ENCODE results near the gene ZNF565. TPM values are rescaled to one million over a fixed set of nuclear protein-coding genes. Genes with fewer than 3 reads are reported as not detected.

Gene ZNF565
- total and polyA plus RNA-seq, 12 donors: 2.0 to 7.5 (median 4.0) TPM

DNA sequence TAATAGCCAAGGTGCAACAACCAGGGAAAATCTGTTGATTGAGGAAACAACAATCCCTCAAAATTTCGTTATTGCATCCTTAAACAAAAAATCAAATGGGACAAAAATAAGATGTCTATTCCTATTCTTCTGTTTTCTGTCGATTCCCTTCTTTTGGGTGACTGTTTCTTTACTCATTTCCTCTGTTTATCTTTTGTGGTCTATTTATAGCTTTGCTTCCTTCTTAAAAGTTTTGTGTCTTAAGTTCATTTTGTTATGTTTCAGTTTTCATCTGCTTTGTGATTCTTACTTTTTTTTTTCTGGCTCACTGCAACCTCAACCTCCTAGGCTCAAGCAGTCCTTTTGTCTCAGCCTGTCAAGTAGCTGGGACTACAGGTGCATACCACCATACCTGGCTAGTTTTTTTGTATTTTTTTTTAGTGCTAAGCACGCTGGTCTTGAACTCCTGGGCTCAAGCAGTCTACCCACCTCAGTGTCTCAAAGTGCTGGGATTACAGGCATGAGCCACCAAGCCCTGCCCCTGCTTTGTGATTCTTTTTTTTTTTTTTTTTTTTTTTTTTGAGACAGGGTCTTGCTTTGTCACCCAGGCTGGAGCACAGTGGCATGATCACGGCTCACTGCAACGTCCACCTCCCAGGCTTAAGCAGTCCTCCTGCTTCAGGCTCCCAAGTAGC lies 10.9 kb upstream of the ZNF565 start:
- Histone ChIP-seq H3K27ac (no peak overlapping the region), H3K27me3 (no peaks in the 10 kb centered on the region), H3K36me3 (replicated peaks in 1 of 2) (peaks cover 4 to 56% of the 10 kb centered on the region in 2 donors), H3K4me1 (replicated peaks in 1 of 2) (peaks cover 11 to 25% of the 10 kb centered on the region in 2 donors), H3K4me3 (no peak overlapping the region), H3K9me3 (replicated peaks in 1 of 3) (no peaks in the 10 kb centered on the region)
- TF ChIP-seq POLR2A (IDR thresholded peaks at IDR 0.05): no peak
- TF ChIP-seq, protein P1, sequence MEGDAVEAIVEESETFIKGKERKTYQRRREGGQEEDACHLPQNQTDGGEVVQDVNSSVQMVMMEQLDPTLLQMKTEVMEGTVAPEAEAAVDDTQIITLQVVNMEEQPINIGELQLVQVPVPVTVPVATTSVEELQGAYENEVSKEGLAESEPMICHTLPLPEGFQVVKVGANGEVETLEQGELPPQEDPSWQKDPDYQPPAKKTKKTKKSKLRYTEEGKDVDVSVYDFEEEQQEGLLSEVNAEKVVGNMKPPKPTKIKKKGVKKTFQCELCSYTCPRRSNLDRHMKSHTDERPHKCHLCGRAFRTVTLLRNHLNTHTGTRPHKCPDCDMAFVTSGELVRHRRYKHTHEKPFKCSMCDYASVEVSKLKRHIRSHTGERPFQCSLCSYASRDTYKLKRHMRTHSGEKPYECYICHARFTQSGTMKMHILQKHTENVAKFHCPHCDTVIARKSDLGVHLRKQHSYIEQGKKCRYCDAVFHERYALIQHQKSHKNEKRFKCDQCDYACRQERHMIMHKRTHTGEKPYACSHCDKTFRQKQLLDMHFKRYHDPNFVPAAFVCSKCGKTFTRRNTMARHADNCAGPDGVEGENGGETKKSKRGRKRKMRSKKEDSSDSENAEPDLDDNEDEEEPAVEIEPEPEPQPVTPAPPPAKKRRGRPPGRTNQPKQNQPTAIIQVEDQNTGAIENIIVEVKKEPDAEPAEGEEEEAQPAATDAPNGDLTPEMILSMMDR (IDR thresholded peaks at IDR 0.05): no peak
- DNase-seq: no peak
- intact Hi-C loops (cut with DNase I): no loop called here
- 43 to 50% (median 48%) methylated on average over 5 of the region's 5 CpGs for WGBS, 4 donors

DNA sequence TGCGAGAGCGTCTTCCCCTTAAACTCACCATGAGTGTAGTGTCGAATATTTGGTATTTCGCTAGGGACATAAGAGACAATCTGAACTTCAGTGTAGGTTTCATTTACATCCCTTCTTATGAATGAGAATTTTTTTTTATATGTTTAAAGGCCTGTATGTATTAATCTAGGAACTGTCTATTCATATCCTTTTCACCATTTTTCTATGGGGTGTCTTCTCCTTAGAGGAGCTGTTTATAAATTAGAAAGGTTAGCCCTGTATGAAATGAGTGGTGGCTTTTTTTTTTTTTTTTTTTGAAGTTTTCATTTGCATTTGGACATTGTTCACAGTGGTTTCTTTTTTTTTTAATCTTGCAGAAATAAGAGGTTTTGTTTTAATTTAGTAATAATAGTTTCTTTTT lies 8.0 kb upstream of the ZNF565 start:
- TF ChIP-seq, protein P1 (IDR thresholded peaks at IDR 0.05): no peak
- TF ChIP-seq POLR2A (IDR thresholded peaks at IDR 0.05): no peak
- 94 to 99% (median 96%) methylated on average over 4 of the region's 4 CpGs for WGBS, 4 donors
- H3K9me3 ChIP-seq (replicated peaks in 1 of 3): no peaks in the 10 kb centered on the region
- H3K4me3 ChIP-seq: no peak overlapping the region
- H3K27ac ChIP-seq: no peak overlapping the region
- intact Hi-C loops (cut with DNase I): no loop called here
- H3K36me3 ChIP-seq (replicated peaks in 1 of 2): peaks cover 4 to 28% of the 10 kb centered on the region in 2 donors
- peaks cover 11 to 28% of the 10 kb centered on the region in 2 donors for H3K4me1 ChIP-seq (replicated peaks in 1 of 2)
- no peaks in the 10 kb centered on the region for H3K27me3 ChIP-seq
- DNase-seq: peak in 1 of 7 donors; percentile 31

DNA sequence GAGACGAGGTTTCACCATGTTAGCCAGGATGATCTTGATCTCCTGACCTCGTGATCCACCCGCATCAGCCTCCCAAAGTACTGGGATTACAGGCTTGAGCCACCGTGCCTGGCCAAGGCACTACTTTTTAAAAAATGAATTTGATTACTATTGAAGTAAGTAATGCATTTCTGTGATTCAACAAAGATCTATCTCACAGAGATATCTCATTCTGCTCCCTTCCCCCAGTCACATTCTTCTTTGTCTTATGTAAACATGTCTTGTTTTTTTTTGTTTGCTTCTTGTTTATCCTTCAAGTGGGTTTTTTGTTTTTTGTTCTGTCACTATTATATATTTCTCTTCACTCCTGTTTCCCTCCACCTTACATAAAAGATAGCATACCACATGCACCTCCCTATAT lies 7.0 kb upstream of the ZNF565 start:
- Histone ChIP-seq H3K9me3 (replicated peaks in 1 of 3) (no peaks in the 10 kb centered on the region), H3K36me3 (replicated peaks in 1 of 2) (peaks cover 4 to 27% of the 10 kb centered on the region in 2 donors), H3K4me3 (no peak overlapping the region), H3K4me1 (replicated peaks in 1 of 2) (peaks cover 13 to 31% of the 10 kb centered on the region in 2 donors), H3K27ac (no peak overlapping the region), H3K27me3 (no peaks in the 10 kb centered on the region)
- intact Hi-C loops (cut with DNase I): no loop called here
- TF ChIP-seq, protein P1 (IDR thresholded peaks at IDR 0.05): no peak
- no peak for TF ChIP-seq POLR2A (IDR thresholded peaks at IDR 0.05)
- 81 to 90% (median 85%) methylated on average over 4 of the region's 4 CpGs for WGBS, 4 donors
- no peak for DNase-seq

DNA sequence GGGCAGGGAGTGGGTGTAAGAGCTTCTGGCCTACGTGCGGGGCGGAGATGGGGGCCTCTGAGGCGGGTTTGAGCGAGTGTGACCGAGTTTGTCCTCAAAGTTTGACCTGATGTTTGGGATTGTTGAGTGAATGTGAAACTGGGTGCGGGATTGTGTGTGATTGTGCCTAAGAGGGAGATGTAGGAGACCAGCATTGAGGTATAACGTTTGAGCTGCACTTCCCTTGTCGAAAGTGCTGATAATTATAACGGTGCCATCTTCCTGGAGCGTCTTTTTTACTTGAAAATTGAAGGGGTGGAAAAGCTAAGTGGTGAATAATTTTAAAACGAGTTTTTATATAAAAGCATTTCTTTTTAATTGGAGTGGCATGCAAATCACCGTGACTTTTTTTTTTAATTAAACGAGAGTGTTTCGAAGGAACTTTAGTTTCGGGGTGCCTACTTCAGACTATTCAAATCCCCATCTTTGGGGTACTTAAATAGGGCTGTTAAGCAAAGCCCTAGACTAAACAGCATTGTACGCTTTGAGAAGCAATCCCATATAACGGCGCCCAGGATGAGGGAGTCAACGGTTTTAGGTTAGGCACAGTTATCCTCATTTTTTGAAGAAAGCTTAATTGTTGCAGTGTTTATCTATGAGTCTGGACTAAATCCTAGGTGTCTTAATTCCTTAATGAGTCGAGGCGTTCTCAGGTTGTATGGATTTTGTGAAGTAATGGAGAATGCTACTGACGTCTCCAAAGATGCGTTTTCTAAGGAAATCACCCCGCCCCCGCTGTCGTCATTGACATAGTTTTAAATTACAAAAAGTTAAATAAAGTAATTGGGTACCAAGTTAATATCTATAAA lies 1.0 kb upstream of the ZNF565 start:
- 1 to 3% (median 2%) methylated on average over 27 of the region's 27 CpGs for WGBS, 4 donors
- intact Hi-C loops (cut with DNase I): no loop called here
- peaks cover 12 to 23% of the 10 kb centered on the region in 2 donors for H3K4me1 ChIP-seq (replicated peaks in 1 of 2)

More for the DNA sequence above, 1.0 kb upstream of the ZNF565 start:
- H3K36me3 ChIP-seq (replicated peaks in 1 of 2): no peaks in the 10 kb centered on the region
- H3K9me3 ChIP-seq (replicated peaks in 1 of 3): no peaks in the 10 kb centered on the region
- H3K27me3 ChIP-seq: no peaks in the 10 kb centered on the region
- DNase-seq: peak in 5 of 7 donors; percentile 21 to 63 (median 30)
- peak overlapping the region; percentile 46 to 93 (median 64) for H3K4me3 ChIP-seq
- H3K27ac ChIP-seq: peak overlapping the region; percentile 91 to 97 (median 94)
- no peak for TF ChIP-seq POLR2A (IDR thresholded peaks at IDR 0.05)
- TF ChIP-seq, protein P1 (IDR thresholded peaks at IDR 0.05): no peak
